Uterus (tissue), 2 donors: ENCODE data around the gene SCD.

ENCODE experiments used
- POLR2A ChIP-seq, 2 donors: fragments of 450-650 bp; IDR thresholded peaks; one replicate each; pipeline ENCODE4 v1.6.1; 2016; ENCODE audit warnings: antibody characterized with exemption in 2 of 2, mild to moderate bottlenecking in 1 of 2, moderate library complexity in 1 of 2
- TF ChIP-seq, protein P1 (sequence below), 4 experiments: fragments of 200-600 bp in 2 of 4; fragments of 450-650 bp in 2 of 4; sonication (generic) in 2 of 4; IDR thresholded peaks; one replicate each; pipeline ENCODE4 v1.5.1; 2016 to 2019; ENCODE audit warnings: antibody characterized with exemption in 4 of 4, mild to moderate bottlenecking in 2 of 4, moderate library complexity in 1 of 4

DNA sequence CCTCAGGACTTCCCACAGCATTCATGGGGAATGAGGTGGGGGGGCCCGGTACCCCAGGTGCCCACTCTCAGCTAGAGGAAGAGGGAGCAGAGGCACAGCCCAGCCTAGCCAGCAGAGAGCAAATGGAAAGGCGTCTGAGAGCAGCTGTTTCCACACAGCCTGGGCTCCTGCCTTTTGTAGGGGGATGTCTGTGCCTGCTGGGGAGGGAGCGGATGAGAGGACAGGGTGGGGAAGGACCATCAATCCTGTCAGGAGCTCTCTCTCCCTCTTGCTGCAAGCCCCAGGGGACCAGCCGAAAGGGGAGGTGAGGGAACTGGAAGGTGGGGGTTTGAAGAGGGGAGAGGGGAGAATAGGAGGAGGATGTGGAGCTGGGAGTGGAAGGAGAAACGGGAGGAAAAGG, 17.0 kb upstream of the SCD start, which contains the start of gene PKD2L1:
- TF ChIP-seq, protein P1, sequence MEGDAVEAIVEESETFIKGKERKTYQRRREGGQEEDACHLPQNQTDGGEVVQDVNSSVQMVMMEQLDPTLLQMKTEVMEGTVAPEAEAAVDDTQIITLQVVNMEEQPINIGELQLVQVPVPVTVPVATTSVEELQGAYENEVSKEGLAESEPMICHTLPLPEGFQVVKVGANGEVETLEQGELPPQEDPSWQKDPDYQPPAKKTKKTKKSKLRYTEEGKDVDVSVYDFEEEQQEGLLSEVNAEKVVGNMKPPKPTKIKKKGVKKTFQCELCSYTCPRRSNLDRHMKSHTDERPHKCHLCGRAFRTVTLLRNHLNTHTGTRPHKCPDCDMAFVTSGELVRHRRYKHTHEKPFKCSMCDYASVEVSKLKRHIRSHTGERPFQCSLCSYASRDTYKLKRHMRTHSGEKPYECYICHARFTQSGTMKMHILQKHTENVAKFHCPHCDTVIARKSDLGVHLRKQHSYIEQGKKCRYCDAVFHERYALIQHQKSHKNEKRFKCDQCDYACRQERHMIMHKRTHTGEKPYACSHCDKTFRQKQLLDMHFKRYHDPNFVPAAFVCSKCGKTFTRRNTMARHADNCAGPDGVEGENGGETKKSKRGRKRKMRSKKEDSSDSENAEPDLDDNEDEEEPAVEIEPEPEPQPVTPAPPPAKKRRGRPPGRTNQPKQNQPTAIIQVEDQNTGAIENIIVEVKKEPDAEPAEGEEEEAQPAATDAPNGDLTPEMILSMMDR (IDR thresholded peaks at IDR 0.05), result no peak
- TF ChIP-seq POLR2A (IDR thresholded peaks at IDR 0.05), result no peak
